IPS-20b (cell line): ENCODE measurements around the gene TTC21B.
"Not testable (repeated sequence)": the region's sequence is repeated elsewhere in the genome, so short reads cannot be mapped to it uniquely, and the experiment has no call there.

ENCODE experiments used
- H3K27ac ChIP-seq: one replicate; pipeline ENCODE4 v1.5.1; 2013; ENCODE audit warnings: low read length
- H3K27me3 ChIP-seq: 2 replicates; pipeline ENCODE4 v1.6.1; 2013; ENCODE audit warnings: mild to moderate bottlenecking, low read length, inconsistent platforms; ENCODE audit not compliant: insufficient read depth
- H3K36me3 ChIP-seq: 2 replicates; pipeline ENCODE4 v1.6.1; 2013; ENCODE audit warnings: low read depth, mild to moderate bottlenecking, inconsistent platforms, low read length, moderate library complexity; ENCODE audit not compliant: insufficient read depth
- H3K4me1 ChIP-seq: 2 replicates; pipeline ENCODE4 v1.6.1; 2013; ENCODE audit warnings: mild to moderate bottlenecking, control low read depth, inconsistent platforms, low read length, moderate library complexity; ENCODE audit not compliant: insufficient read depth
- H3K4me3 ChIP-seq: 2 replicates; pipeline ENCODE4 v1.5.1; 2013; ENCODE audit warnings: mild to moderate bottlenecking, low read length, inconsistent platforms
- H3K9ac ChIP-seq: 2 replicates; pipeline ENCODE4 v1.6.1; 2013; ENCODE audit warnings: low read depth, mild to moderate bottlenecking, inconsistent platforms, low read length, moderate library complexity
- H3K9me3 ChIP-seq: 2 replicates; pipeline ENCODE4 v1.6.1; 2013; ENCODE audit warnings: mild to moderate bottlenecking, low read depth, low read length, inconsistent platforms; ENCODE audit not compliant: insufficient read depth

The TTC21B gene

DNA sequence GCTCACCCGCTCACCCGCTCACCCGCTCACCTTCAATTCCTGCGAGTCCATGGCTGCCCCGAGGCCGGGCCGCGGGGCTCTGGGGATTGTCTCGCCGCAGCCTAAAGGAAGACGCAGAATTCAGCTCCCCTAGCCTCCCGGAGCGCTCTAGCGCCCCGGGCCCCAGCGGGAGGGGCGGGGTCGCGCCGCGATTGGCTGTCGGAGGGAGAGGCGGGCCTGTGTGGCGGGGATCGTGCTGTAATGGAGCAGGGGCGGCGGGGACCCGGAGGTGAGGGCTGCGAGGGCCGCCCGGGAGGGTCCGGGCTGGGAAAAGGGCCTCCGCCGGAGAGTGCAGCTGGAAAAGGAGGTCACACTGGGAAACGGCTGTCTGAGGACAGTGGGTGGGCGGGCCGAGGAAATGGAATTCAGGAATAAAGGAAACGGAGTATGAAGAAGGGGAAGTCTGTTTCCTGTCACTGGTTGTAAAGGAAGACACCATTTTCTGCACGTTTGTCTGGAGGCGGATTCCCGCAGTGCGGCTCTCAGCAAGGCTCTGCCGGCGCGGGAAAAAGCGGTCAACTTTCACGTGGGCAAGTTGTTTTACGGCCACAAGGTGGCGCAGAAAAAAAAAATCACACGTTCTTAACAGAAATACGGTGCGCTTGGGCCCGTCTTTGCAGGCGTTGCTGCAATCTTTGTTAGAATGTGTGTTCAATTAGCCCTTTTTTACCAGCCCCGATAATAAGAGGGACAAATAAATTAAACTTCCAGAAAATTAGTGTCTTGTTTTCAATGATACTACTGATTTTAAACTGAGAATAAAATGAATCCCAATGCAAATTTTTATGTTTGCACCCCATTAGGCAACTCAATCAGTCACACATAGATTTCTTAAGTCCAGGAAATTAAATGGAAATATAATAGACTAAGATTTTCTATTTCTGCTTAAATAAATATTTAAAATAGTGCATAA, at the start of gene TTC21B:
TSS of gene TTC21B (minus strand) at position 122 of the 952 bp plus-strand sequence. CDS start at position 51, 71 bp downstream.
- H3K9me3 ChIP-seq = no peaks in the 10 kb centered on the region
- H3K36me3 ChIP-seq = peaks cover 7% of the 10 kb centered on the region; the same call in 1 of the 2 replicates
- H3K27me3 ChIP-seq = peaks cover 7% of the 10 kb centered on the region; the same call in 1 of the 2 replicates
- peak within 1 kb of the TSS; percentile 87 for H3K9ac ChIP-seq
- peaks cover 10% of the 10 kb centered on the region; the same call in 1 of the 2 replicates for H3K4me1 ChIP-seq
- peak within 1 kb of the TSS; percentile 78 for H3K27ac ChIP-seq
- peak within 1 kb of the TSS; percentile 95 for H3K4me3 ChIP-seq

GRCh38 chr2:166000401-166000800, 46.8 kb upstream of the TTC21B start:
- H3K27me3 ChIP-seq = no peaks in the 10 kb centered on the region
- no peaks in the 10 kb centered on the region for H3K9me3 ChIP-seq
- H3K36me3 ChIP-seq = no peaks in the 10 kb centered on the region
- no peak overlapping the region for H3K4me3 ChIP-seq
- no peak overlapping the region for H3K27ac ChIP-seq
- no peaks in the 10 kb centered on the region for H3K4me1 ChIP-seq
- H3K9ac ChIP-seq = no peak overlapping the region

- H3K9me3 ChIP-seq = no peaks in the 10 kb centered on the region
These were observed 37.3 kb upstream of the TTC21B start for GRCh38 chr2:165990846-165991245.

DNA sequence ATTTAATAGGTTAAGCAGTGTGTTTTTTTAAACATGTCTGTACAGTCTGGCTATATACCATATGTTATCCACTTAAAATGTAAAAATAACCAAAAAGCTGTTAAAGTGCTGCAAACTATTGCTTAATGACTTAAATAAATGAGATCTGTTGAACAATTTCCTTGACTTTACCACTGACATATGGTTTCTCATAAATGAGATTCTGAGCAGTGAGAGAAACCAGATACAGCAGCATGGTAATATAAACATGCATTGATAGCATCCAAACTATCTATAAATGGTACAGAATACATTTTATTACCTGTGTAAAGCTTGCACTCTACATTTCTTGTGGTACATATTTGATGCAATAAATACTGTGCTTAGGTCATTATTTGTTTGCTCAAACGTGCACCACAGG, 36.3 kb upstream of the TTC21B start:
- Histone ChIP-seq H3K27me3 (no peaks in the 10 kb centered on the region), H3K27ac (no peak overlapping the region)

More at GRCh38 chr2:165990846-165991245, 37.3 kb upstream of the TTC21B start:
- H3K27me3 ChIP-seq = no peaks in the 10 kb centered on the region
- no peaks in the 10 kb centered on the region for H3K4me1 ChIP-seq
- H3K4me3 ChIP-seq = no peak overlapping the region
- no peak overlapping the region for H3K9ac ChIP-seq
- H3K27ac ChIP-seq = no peak overlapping the region
- H3K36me3 ChIP-seq = no peaks in the 10 kb centered on the region

DNA sequence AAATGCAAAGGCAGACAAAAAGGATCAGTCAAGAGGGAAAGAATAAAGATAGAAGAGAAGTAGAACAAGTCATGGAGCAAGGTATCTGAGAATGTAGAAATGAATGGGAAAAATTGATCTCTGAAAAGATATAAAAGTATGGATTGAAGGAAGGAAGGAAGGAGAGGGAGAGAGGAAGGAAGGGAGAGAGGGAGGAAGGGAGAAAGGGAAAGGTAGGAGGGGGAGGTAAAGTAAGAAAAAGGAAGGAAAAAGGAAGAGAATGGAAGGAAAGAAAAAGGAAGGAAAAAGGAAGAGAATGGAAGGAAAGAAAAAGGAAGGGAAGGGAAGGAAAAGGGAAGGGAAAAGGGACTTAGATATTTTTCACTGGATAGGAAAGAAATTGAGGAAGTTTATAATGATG, 31.5 kb upstream of the TTC21B start:
- no peaks in the 10 kb centered on the region for H3K4me1 ChIP-seq
- no peak overlapping the region for H3K27ac ChIP-seq
- no peaks in the 10 kb centered on the region for H3K27me3 ChIP-seq
- no peaks in the 10 kb centered on the region for H3K36me3 ChIP-seq
- no peak overlapping the region for H3K9ac ChIP-seq
- H3K4me3 ChIP-seq = no peak overlapping the region
- no peaks in the 10 kb centered on the region for H3K9me3 ChIP-seq

More for the DNA sequence above, 36.3 kb upstream of the TTC21B start:
- H3K9ac ChIP-seq = no peak overlapping the region
- H3K36me3 ChIP-seq = no peaks in the 10 kb centered on the region
- no peaks in the 10 kb centered on the region for H3K9me3 ChIP-seq
- H3K4me1 ChIP-seq = no peaks in the 10 kb centered on the region
- H3K4me3 ChIP-seq = no peak overlapping the region

DNA sequence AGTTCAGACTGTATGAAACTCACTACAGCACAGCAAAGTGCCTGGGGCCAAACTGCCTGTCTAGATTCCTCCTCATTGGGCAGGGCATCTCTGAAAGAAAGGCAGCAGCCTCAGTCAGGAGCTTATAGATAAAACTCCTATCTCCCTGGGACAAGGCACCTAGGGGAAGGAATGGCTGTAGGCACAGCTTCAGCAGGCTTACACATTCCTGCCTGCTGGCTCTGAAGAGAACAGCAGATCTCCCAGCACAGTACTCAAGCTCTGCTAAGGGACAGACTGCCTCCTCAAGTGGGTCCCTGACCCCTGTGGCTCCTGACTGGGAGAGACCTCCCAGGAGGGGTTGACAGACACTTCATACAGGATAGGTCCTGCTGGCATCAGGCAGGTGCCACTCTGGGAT, 18.6 kb upstream of the TTC21B start:
- H3K4me3 ChIP-seq, H3K4me1 ChIP-seq, H3K36me3 ChIP-seq, H3K9me3 ChIP-seq, H3K27ac ChIP-seq, H3K27me3 ChIP-seq, H3K9ac ChIP-seq: not testable (repeated sequence)

GRCh38 chr2:165970663-165971062, 17.1 kb upstream of the TTC21B start:
- no peaks in the 10 kb centered on the region for H3K36me3 ChIP-seq
- H3K4me1 ChIP-seq = no peaks in the 10 kb centered on the region
- no peak overlapping the region for H3K4me3 ChIP-seq
- H3K27me3 ChIP-seq = no peaks in the 10 kb centered on the region
- H3K9me3 ChIP-seq = no peaks in the 10 kb centered on the region
- no peak overlapping the region for H3K27ac ChIP-seq
- H3K9ac ChIP-seq = no peak overlapping the region

- Histone ChIP-seq H3K36me3 (no peaks in the 10 kb centered on the region), H3K27ac (no peak overlapping the region), H3K4me3 (no peak overlapping the region), H3K9ac (no peak overlapping the region), H3K4me1 (no peaks in the 10 kb centered on the region), H3K9me3 (no peaks in the 10 kb centered on the region), H3K27me3 (no peaks in the 10 kb centered on the region)
These were observed 15.7 kb upstream of the TTC21B start for GRCh38 chr2:165969227-165969626.

DNA sequence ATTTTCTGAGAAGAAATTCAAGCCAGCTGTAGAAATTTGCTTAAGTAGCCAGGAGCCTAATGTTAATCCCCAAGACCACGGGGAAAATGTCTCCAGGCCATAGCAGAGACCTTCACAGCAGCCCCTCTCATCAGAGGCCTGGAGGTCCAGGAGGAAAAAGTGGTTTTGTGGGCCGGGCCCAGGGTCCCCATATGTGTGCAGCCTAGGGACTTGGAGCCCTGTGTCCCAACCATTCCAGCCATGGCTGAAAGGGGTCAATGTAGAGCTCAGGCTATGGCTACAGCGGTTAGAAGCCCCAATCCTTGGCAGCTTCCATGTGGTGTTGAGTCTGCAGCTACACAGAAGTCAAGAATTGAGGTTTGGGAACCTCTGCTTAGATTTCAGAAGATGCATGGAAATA, 14.2 kb upstream of the TTC21B start:
- Histone ChIP-seq H3K9me3 (no peaks in the 10 kb centered on the region), H3K36me3 (no peaks in the 10 kb centered on the region), H3K27me3 (no peaks in the 10 kb centered on the region), H3K9ac (no peak overlapping the region), H3K4me1 (no peaks in the 10 kb centered on the region), H3K4me3 (no peak overlapping the region), H3K27ac (no peak overlapping the region)

DNA sequence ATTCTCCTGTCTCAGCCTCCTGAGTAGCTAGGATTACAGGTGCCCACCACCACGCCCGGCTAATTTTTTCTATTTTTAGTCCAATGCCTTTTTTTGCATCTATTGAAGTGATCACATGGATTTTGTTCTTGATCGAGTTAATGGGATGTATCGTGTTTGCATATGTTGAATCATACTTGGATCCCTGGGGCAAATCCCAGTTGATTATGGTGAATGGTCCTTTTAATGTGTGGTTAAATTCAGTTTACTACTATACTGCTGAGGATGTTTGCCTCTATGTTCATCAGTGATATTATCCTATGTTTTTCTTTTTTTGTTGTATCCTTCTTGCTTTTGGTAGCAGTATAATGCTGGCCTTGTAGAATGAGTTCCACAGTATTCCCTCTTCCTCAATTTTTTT, 8.2 kb upstream of the TTC21B start:
- Histone ChIP-seq H3K27me3 (no peaks in the 10 kb centered on the region), H3K9me3 (no peaks in the 10 kb centered on the region), H3K4me3 (no peak overlapping the region), H3K9ac (no peak overlapping the region), H3K36me3 (no peaks in the 10 kb centered on the region), H3K27ac (no peak overlapping the region), H3K4me1 (no peaks in the 10 kb centered on the region)

- Histone ChIP-seq H3K36me3 (no peaks in the 10 kb centered on the region), H3K27me3 (peaks cover 7% of the 10 kb centered on the region; the same call in 1 of the 2 replicates), H3K9ac (no peak overlapping the region), H3K9me3 (no peaks in the 10 kb centered on the region), H3K4me3 (no peak overlapping the region), H3K4me1 (0 out of 2 replicates have a peak, but pooled peaks cover 4% of the 10 kb centered on the region), H3K27ac (no peak overlapping the region)
These were observed 5.8 kb upstream of the TTC21B start for GRCh38 chr2:165959371-165959770.
